HG02938 (cell line): ENCODE data around the gene RNASE8.
"Not testable (repeated sequence)": the region's sequence is repeated elsewhere in the genome, so short reads cannot be mapped to it uniquely, and the experiment has no call there.

Experiments
- ATAC-seq: cut with Tn5 transposase; IDR thresholded peaks from one replicate; pipeline ENCODE4 v1.9.1; 2021; ENCODE audit warnings: mild to moderate bottlenecking, moderate library complexity; ENCODE audit not compliant: unreplicated experiment

The RNASE8 gene

DNA sequence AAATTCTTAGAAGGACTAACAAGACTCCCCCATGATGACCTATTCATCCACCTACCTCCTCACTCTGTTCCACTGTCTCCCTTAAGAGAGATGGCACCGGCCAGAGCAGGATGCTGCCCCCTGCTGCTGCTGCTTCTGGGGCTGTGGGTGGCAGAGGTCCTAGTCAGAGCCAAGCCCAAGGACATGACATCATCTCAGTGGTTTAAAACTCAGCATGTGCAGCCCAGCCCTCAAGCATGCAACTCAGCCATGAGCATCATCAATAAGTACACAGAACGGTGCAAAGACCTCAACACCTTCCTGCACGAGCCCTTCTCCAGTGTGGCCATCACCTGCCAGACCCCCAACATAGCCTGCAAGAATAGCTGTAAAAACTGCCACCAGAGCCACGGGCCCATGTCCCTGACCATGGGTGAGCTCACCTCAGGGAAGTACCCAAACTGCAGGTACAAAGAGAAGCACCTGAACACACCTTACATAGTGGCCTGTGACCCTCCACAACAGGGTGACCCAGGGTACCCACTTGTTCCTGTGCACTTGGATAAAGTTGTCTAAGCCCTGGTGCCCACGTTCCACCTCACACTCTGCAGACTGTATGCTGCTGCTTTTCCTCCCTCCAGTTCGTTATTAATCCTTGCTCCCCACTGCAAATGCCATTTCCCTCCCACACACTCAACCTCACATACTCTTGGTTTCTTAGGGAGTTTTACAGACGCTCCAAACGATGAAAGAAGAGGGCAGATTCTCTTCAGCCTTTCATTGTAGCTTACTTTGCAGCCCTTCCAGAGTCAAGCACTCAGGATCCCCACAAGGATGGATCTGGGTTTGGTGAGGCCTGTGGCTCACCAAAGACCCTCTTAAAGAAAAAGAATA lies at the start of gene RNASE8:
RNASE8 (plus strand) TSS at position 20 of the 873 bp plus-strand sequence; CDS start at position 91, 71 bp downstream.
- no peak for ATAC-seq

DNA sequence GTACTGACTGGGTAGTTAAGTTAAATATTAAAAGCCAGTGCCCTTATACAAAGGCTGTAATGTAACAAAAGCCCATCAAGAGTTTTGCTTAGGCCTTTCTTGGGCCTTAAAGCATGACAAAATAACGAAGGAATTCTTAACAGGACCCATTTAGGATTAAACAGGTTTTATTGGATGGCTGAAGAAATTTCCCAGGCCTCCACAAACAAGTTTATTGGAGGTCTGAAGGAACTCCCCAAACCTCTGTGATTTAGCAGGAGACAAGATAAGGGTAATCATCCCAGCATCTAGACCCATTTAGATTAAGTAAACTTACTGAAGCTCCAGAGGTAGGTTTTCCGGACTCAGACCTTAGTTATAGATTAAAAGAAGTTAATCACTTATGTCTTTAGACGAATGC lies 47.9 kb upstream of the RNASE8 start:
- ATAC-seq, result not testable (repeated sequence)

GRCh38 chr14:21011136-21011535 lies 46.5 kb upstream of the RNASE8 start:
- ATAC-seq, result no peak

DNA sequence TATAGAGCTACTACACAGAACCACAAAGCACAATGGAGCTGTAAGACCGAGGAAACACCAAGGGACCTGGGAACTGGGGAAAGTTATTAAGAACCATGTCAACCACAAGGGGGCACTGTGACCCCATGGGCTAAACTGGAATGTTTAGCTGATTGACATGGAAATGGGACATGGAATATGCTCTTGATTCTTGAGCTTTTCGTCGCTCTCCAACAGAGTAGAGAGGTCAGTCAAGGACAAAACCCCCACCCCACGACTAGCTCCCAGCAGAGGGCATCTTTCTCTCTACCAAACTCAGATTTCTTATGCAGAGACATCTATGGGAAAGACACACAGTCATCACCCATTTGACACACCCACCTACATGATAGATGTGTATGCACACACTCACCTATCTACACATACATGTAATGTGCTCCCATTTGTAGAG lies 42.8 kb upstream of the RNASE8 start:
- peak; percentile 47 for ATAC-seq

GRCh38 chr14:21015312-21015711 lies 42.3 kb upstream of the RNASE8 start:
- no peak for ATAC-seq

DNA sequence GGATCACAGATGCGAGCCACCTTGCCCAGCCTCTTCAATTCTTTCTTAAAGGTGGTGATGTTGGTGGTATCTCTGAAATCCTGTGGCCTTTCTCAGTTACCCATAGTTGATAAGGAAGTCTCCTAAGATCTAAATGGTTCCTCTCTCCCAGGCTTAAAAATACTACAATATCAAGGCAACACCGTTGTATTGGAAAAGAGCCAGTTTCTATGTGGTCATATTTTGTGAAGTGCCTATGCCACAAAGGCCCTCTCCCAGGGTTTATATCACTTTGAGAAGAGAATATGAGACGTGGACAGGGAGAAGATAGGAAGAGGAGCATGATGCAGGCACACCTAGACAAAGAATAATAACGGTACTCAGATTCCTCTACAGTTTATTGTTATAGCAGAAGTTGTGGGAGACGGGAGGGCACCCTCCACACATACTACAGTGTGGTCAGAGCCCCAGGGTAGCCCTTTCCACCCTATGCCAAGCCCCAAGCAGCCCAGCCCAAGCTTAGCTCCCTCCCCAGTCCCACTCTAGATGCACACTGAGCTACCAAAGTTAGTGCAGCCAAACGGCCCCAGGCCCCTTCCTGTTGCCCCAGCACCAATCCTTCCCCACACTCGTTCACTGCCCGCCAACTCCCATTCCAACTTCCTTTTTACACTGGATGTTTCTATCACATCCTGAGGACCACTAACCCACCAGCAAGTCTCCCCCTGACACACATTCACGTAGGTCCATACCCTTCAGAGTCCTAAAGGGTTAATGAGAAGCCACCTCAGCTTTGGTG lies 41.0 kb upstream of the RNASE8 start:
- no peak for ATAC-seq

- ATAC-seq, result no peak
Measured at GRCh38 chr14:21017528-21018245, 39.9 kb upstream of the RNASE8 start.

GRCh38 chr14:21018286-21018685 lies 39.3 kb upstream of the RNASE8 start:
- no peak for ATAC-seq

- ATAC-seq, result no peak
Measured at GRCh38 chr14:21018781-21019180, 38.8 kb upstream of the RNASE8 start.

DNA sequence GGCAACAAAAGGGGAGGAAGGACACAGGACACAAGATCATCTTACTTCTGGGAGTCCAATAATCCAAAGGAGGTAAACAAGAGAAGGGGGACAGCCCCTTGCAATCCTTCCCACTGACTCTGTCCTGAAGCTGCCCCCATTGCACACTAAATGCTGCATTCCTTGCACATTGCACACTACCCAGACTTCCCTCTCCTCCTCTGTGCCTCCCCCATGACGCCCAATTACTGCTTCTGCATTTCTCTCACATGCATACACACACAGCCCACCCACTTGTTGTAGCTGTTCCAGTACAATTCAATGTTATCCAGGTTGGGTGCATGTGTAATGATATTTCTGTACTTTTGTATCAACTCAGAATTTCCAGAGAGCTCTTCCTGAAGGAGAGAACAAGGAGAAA lies 38.3 kb upstream of the RNASE8 start:
- no peak for ATAC-seq

DNA sequence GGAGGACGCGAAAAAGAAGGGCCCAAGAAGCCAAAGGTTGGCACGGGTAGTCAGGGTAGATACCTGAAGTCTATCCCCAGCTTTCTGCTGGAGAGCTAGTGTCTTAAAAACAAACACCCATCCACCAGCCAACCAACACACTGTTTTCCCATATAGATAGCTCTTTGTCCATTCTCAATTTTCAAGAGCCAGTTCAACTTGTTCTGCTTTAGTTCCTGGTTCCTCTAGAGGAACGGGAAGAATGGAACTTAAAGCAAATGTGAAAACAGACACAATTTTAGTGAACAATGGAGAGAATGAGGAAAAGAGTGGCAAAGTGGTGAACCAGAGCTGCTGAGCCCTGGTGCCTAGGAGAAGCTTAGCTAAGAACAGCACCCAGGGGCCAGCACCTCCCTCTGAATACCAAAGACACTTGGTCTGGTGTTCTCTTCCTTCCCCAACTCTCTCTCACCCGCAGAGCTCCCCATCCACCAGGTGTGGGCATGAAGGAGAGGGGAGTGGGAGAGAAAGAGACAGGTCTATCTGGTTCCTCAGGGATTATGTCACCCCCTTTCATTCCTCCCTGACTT lies 36.6 kb upstream of the RNASE8 start:
- ATAC-seq, result no peak

DNA sequence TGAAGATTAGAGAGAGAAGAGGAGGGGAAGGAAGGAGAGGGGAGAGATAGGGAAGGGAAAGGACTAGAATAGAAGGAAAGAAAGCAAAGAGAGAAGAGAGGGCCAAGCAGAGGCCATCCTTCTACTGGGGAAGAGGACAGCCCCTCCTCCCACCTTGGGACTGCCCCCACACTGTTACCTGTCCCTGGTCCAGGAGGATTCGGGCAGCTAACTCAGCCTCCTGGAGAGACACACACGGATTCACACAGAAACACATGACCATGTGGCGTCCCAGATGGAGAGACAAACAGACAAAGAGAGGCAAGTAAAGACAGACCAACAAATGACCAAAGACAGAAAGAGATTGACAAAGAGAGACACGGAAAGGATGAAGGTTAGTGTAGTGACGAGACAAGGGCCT lies 34.9 kb upstream of the RNASE8 start:
- no peak for ATAC-seq

GRCh38 chr14:21023174-21023573 lies 34.4 kb upstream of the RNASE8 start:
- no peak for ATAC-seq

GRCh38 chr14:21023817-21024584 lies 33.6 kb upstream of the RNASE8 start:
- ATAC-seq, result no peak

GRCh38 chr14:21024585-21025370 lies 32.8 kb upstream of the RNASE8 start, which contains the start of gene NDRG2:
NDRG2 (minus strand) TSS chr14:21025061; CDS start chr14:21023315, 1,746 bp downstream.
- ATAC-seq, result no peak

DNA sequence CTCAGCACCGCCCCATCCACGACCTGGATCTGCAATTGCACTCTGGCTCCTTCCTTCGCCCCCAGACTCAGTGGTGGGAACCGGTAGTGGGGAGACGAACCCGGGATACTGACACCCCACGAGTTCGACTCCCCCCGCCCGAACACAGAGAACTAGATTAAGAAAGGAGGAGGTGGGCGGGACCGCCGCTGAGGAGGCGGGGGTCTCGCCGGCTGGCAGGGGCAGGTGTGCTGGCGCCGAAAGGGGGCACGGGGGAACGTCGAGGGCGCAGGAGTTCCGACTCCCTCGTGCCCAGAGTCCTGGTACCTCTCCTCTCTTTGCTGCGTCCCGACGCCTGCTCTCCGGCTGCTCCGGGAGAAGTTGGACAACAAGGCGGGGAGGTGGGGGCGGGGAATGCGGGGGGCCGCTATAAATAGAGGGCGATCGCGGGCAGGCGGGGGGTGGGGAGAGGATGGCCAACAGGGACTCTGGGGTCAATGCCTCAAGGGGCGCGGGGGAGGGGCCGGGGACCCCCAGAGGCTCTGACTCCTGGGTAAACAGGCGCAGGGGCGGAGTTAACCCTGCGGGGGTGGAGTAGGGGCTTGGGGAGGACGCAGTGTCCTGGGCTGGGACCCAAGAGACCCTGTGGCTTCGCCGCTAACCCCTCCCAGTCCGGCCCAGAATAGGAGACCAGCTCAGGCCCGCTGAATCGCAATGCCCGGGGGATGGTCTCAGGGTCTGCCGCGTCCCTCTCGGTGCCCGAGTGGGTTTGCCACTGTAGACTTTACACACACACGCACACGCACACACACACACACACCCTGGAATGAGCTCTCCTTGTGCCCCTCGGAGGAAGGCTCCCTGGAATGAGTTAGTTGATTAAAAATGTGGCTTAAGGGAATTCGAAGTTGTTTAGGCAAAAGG lies 32.0 kb upstream of the RNASE8 start:
- ATAC-seq, result no peak

DNA sequence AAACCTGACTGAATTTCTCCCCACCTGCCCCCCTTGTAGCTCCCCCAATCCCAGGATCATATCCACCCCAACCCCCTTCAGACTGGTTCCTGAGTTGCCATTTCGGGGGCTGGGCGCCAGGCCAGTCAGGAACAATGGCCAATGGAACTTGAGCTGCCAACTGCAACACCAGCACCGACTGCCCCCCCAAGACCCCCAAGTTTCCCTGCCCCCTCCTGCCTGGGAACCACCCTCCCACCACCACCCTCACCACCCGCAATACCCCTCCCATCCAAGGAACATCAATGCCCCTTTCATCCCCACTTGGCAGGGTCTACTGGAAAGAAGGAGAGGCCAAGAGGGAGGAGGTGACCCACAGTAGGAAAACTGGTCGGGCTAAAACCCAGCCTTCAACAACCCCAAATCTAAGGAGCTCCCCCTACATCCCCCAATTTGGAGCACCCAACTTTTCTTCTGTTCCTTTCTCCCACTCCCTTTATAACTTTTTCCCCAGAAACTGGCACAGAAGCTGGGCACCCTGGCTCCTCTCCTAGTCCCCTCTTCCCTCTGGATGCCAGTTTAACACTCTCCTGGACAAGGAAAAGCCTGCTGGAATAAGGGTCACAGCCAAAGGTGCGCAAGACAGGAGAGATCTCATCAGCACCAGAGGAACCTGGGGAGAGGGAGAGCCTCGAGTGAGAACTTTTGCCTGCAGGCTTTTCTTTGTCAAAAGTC lies 31.2 kb upstream of the RNASE8 start:
- ATAC-seq, result no peak

GRCh38 chr14:21026988-21027315 lies 30.7 kb upstream of the RNASE8 start:
- no peak for ATAC-seq
